ENCODE data around the gene C3orf18.

Gene C3orf18

DNA sequence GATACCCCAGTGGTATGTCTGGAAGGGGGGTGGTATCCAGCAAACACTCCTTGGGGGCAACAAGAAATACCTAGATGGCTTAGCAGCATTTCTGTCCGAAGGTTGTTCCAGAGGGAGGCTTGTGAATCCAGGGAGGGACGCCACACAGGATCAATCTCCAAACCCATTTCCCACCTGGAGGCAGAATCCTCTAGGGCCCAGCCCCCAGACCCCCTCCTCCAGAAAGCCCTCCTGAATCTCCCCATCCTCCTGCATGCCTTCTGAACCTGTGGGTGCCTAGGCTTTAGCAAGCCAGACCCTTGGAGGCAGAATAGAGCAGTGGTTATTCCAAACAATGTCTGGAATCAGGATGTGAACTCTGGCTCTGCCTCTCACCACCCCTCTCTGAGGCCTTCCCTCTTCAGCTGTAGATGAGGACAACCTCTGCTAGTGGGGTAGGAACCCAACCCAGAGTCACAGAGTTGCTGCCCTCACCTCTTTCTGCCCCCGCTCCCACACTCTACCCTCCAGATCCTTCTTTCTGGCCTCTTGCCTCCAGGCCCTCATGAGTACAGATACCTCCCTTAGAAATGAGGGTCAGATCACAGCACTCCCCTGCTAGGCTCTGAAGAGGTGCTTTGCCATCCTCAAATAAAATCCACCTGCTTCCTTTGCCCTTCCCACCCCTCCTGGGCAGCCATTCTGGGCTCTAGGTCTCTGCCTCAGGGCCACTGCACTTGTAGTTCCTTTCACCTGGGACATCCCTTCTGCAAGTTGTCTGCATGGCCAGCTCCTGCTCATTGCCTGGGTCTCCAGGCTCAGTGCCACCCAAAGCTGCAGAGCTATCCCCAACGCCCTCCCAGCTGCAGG, 35.9 kb upstream of the C3orf18 start:
- DNase-seq = no peak

DNA sequence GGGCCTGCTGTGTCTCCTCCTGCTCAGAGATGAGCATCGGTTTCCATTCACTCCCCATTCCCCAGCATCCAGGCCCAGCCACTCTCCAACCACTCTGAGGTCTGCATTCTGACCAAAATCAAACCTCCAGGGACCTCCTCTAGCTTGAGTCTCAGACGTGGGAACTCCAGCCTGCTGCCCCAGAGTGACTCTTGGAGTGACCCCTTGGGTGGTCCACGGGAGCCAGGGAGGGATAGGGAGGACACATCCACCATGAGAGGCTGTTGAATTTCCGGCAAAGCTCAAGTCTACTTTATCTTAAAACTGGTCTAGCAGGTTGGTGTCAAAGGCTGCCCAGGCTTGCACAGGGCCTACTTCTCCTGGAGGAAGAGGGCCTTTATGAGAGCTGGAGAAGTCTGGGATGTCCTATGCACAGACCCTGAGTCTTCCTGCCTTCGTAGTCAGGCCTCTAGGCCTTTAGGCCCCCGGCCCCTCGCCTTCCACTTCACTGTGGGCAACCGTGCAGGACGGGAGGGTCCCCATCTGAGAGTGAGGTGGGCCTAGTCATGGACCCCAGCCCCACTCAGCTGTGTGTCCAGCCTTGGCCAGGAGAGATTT, 35.1 kb upstream of the C3orf18 start:
- DNase-seq = no peak

DNA sequence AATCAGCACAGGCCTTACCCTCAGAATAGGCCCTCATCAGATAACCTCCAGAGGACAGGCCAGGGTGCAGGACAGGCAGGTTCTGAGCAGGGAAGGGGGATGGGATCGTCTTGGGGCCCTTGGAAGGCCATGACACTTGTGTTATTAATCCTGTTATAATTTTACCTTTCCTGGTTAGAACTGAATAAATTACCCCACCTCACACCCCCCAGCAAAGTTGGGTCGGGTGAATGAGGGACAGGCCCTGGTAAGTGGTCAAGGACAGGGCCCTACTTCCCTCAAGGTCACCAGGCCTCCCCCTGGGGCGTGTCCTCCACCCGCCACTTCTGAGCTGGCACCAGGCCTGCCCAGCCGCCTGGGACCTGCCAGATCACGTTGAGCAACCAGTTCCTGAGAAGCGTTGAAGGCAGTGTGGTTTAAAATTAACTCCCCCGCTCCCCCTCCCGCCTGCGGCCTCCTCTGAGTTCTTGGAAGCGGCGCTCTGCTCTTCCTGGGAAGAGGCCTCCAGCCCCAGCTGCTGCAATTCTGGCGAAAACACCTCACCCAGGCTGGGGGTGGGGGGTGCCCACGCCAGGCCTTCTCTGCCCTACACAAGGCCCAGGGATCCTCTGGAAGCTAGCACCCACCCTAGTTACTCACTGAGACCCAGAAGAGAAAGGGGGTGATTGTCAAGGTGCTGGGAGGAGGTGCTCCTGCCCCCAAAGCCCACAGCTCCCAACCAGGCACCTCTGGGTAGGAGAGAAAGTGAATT, 33.5 kb upstream of the C3orf18 start:
- DNase-seq = peak; percentile 98

DNA sequence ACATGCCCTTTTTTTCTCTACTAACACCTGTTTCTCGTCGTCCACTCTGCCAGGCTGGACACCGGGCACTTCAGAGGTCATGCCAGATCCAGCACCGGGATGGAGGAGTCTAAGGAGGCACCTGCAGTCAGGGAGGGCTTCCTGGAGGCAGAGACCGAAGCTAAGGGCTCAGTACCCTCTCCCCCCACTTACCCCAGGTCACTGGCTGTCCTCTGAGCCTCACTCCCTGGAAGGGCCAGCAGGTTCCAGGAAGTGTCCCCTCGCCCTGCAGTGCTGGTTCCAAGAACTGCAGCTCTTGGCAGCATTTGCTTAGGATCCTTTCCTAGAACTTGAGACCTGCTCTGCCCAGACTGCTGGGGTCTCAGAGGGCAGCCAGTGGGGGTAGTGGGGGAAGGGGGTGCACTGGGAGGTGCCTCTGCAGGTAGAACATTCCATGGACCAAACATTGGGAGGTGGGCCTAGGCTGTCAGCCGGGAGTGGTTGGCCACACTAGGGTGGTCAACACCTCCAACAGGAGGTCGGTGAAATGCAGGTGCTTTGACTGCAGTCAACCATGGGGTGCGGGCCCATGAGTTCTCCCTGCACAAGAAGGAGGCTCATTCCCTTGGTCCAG, 32.7 kb upstream of the C3orf18 start:
- peak; percentile 70 for DNase-seq

DNA sequence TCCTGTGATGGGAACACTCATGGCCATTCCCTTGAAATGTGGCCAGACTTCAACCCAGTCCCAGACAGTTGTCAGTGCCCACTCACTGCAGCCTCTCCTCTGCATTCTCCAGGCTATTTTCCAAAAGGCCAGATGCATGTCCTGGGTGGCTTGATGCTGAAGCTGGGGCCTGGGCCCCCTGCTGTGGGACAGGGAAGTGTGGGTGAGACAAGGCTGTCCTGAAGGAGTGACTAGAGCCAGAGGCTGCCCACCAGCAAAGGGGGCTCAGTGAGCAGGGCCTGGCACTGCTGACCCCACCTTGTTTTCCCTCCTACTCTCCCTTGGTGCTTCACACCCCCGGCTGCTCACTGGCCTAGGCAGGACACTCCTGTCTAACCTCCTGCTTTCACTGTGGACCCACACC, 32.2 kb upstream of the C3orf18 start:
- no peak for DNase-seq

DNA sequence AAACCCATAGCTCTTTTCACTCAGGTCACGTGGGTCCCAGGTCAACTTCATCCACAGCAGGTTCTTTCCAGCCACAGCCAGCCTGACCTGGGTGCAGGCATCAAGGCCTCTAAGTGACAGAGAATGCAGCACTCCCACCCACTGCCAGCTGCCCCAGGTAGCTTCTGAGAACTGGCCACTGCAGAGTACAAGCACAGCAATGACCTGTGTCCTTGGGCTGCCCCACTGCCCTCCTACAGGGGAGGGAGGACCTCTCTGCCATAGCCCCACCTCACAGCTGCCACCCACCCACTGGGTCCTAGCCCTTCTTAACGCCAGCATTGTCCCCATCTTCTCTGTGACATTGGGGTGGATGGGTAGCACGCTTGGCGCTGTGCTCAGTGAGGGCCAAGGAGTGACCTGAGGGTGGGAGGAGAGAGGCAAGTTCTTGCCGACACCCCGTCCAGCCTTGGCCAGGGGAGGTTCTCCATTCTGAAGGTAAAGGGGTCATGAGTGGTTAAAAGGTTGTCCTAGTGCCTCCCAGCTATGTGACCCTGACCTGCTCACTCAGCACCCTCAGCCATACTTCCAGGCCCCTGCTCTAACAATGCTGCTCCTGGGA, 31.7 kb upstream of the C3orf18 start:
- DNase-seq = no peak

DNA sequence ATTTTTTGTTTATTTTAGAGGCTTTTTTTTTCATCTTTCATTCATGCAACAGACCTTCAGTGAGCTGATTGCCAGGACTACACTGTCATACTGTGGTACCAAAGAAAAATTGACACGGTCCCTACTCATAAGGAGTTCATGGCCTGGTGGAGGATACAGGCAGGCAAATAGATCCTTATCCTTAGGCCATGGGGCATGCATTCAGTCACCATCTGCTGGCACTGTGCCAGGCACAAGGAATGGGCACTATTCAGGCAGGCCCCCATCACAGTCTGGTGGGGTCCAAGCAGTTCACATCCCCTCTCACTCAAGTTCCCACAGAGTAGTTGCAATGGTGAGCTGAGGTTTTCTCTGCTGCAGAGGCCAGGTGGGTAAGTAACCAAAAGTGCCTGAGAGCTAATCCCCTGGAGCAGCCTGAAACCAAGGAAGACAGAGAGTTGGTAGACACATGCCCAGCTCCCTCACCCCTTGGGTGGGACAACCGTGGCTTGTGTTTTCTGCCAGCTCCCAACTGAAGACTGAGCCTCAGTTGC, 26.8 kb upstream of the C3orf18 start:
- no peak for DNase-seq

DNA sequence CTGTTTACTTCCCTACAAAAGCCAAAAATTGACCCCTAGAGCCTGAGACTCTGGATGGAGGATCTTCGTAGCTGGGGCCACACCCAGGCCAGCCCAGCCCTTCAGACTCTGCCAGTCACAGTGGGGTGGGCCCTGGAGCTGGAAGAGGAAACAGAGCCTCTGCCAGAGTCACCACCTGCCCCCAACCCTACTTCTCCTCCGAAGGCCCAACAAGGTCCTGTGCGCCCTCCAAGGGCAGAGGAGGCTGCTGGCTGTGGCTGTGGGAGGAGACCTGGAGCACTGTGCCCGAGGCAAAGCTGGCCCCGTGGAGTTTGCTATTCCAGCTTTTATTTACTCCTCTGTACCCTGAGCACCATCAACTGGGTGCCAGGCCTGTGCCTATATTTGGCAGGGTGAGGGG, 25.0 kb upstream of the C3orf18 start:
- peak; percentile 75 for DNase-seq

DNA sequence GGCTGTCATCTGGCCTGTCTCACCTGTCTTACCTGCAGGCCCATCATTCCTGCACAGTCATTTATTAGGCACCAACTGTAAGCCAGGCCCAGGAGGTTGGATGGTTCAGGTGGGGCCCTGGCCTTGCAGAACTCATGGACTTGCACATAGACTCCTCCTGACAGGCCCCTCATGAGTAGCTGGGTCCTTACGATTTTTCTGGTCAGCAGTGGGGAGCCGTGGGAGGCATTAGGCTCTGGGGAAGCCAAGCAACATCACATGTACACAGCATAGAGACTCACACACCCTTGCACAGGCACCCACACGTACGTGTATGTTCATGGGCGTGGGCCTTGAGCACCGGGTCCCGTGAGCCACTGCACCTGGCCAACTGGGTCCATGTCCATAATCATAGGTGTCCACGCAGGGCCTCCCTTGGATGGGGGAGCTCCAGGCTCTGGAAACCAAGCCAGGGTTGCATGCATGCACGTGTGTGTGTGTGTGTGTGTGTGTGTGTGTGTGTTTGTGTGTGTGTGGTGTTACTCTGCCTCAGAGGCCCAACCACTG, 23.7 kb upstream of the C3orf18 start:
- no peak for DNase-seq

DNA sequence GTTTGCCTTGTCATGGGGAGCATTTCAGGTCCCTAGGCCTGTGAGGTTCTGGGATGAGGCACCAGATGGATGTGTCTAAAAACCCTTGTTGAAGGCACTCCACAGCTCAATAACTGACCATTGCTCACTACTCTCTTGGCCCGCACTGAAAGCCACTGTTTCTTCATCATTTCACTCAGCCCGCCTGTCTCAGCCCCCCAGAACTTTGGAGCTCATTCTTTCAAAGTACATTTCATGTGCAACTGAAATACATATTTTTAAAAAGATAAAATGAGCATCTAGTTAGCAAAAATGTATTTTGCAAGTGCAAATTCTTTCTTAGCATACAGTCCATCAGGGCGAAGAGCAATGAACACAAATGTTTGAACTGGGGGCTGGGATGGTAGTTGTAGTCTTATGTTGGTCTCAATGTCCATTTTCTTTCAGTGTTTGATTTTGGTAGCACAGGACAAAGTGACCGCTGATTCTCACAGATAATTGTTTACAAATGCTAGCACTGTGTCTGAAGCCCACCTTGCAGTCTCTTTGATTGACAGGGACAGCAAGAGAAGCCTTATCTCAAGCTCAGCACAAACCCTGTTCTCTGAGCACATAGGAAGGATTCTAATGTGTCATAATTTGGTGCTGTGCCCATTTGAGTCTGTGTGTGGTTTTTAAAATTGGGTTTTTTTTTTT, 21.3 kb upstream of the C3orf18 start:
- no peak for DNase-seq

DNA sequence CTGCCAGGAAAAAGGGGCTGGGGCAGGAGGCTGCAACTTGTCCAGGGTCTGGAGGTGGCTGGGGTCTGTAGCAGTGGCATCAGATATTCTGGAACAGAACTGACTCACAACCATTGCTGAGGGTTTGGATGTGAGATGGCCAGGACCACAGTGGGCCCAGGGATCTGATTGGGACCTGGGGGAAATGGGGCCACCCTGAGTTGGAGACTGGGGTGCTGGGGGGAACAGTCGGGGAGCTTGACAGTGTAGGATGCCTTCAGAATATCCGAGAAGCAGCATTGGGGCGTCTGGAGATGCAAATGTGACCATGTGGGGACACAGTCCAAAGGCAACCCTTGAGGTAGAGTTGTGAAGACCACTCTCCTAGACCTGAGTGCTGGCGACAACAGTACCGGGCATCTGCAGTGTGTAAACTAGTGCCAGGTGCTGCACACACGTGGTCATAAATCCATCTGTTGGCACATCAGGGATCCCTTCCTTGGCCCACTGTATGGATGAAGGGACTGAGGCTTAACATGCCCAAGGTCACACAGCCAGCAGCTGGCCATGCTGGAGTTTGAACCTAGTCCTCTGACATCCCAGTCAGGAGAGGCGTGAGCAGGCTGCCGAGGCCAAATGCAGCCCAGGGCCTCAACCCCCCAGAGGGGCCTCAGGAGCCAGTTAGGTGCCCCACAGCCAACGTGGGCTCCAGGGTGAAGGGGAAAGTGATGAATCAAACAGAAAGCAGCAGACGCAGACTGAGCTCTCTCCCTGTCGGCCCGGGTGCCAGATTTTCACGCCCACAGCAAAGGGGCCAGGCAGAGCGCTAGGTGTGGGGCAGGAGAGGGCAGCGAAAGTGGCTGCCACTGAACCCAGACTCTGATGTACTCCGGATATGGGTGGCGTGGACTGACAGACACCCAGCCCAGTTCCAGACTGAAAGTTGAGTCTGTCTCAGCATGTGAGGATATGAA, 20.5 kb upstream of the C3orf18 start:
- no peak for DNase-seq

DNA sequence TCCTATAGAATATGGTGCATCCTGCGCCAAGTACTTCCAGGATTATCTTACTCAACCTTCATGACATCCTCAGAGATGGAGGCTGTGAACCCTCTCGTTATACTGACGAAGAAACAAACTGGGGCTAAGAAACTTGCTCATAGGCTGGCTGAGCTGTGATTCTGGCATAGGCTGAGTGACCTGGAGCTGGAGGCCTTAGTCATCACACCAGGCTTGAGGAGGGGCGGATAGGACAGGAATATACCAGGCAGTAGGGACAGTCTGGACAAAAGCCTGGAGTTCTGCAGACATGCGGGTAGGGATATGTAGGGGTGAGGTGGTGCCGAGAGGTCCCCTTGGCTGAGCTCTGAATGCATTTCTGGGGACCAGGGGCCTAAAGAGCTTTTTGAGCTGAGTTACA, 19.8 kb upstream of the C3orf18 start:
- no peak for DNase-seq

DNA sequence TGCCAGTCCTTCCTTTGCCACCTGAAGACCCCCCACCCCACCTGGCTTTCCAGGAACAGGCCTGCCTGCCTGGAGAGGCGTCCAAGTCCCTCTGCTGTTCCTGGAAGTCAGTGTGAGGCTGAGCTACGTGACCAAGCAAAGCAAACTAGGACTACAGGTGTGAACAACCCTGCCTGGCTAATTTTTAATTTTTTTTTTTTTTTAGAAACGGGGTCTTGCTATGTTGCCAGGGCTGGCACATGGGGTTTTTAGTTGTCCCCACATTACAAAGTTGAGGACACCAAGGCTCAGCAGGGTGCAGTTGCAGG, 19.2 kb upstream of the C3orf18 start:
- DNase-seq = no peak

DNA sequence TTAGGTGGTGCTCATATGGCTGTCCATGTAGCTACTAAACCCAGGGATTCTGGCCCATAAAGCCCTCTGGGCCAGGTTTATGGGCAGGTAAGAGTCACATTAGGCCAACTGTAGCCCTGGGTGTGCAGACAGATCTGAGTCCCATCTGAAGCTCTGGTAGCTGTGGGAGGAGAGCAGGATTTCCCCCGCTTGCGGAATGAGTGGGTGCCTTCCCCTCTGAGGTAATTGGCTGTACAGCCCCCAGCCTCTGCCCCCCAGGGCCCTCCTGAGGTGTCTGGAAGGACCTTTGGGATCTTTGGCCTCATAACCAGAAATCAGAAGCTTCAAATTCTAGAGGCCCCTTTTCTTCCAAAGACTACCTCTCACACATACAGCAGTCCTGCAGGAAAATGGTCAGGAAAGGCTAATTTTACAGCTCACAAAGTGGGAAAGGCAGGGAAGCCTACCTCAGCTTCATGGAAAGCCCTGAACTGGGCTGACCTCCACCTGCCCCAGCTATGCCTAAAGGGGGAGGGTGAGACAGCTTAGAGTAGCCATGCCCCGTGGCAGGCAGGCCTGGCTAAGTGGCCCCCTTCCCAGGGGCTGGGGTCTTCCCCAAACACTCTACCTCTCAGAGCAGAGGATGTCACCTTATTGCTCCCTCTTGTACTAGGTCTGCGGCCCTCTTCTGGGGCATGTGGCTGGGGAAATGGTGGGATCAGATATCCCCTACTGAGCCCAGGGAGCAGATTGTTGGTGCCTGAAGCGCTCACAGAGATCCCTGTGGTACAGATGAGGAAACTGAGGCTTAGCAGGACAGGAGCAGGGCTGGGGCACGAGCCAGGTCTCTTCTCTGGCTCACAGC, 18.6 kb upstream of the C3orf18 start:
- no peak for DNase-seq

DNA sequence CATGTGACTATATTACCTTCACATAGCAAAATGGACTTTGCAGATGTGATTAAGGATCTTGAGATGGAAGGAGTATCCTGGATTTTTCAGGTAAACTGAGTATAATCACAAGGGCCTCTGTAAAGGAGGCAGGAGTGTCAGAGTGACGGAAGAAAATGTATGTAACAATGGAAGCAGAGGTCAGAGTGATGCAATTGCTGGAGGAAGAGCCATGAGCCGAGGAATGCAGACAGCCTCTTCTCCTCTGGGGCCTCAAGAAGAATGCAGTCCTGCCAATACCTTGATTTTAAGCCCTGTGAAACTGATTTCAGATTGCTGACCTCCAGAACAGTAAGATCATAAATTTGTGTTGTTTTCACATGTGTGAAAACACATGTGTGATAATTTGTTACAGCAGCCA, 16.8 kb upstream of the C3orf18 start:
- DNase-seq = no peak

DNA sequence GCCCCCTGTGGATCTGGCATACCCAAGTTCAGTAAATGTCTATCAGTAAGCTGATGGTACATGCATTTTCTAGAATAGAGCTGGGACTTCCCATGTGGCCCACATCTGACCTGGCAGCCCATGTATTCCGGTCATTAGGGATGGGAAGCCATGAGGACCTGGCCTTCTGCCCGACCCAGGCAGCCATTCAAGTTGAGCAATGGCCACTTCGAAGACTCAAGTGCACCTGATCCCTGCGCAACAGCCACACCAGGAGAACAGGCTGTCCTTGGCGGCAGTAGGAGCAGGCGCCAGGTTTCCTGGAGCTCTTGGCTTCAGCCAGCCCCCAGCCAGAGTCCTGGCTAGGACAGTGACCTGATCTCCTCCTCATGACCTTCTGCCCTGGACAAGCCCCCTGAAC, 16.4 kb upstream of the C3orf18 start:
- no peak for DNase-seq

DNA sequence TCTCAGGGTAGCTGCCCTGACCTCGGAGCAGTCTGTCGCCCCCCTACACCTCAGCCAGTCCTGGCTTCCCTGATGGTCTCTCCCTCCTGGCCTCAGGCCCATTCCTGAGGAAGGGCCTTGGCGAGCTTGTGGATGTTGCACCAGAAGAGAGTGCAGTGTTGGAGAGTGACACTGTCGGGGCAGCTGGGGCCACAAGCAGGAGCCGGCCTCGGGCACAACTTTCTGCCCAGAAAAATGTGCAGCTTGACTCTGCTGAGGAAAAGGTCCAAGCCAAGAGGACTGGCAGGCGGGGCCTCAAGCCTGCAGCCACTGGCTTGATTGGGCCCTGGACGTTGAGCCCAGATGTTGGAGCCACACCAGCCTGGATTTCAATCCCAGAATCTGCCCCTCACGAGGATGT, 14.5 kb upstream of the C3orf18 start:
- DNase-seq = no peak

DNA sequence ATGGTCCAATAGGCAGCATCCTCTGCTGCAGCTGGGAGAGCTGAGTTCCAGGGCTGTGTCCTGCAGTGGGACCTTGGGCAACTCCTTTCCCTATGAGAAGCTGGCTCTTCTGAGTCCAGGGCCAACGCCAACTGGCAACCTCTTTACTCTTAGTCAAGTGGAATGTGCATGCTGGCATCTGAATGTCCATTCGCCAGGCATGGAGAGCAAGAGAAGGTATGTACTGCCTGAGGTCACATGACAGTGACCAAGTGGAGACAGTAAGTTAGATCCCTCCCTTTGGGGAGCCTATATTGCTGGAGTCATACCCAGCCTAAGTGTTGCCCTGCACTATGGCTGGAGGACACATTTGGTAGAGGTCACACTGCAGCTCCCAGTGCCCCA, 13.9 kb upstream of the C3orf18 start:
- no peak for DNase-seq

DNA sequence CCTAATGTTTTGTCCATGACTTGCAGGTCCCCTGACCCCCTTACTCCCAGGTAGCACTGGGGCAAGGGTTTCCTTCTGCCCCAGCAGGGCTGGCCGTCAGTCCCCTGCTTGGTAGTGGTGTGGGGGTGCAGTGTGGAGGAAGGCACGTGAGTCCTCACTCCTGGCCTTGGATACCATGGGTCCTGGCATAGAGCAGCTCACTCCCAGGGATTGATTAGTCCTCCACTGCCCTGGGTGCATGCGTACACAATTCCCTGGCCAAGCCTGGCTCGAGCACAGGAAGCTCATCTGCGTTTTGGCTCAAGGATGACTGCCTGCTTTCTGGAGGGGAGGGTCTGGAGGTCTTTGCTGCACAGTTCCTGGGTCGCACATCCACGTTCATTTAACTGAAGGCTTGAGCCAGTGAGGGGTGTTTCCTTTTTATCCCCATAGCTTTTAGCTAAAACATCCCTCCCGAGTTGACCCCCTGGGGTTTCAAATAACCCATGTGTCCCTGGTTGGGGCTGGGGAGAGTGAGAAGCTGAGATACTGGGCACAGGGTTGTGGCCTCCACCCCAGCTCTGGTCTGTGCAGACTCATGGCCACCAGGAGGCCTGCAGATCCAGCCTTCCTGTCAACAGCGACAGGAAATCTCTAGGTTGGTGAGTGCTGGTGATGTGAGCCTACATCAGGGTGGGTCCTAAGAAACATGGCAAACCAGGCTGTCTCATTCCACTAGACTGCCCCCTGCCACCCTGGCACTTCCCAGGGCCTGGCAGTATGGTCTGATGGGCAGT, 13.3 kb upstream of the C3orf18 start:
- DNase-seq = no peak
